Amniotic epithelial cell (primary cell): ENCODE measurements around the gene ACER3.
"Not testable (repeated sequence)": the region's sequence is repeated elsewhere in the genome, so short reads cannot be mapped to it uniquely, and the experiment has no call there.

Experiments
- DNase-seq: peaks from one replicate; pipeline ENCODE4 v3.0.0-alpha.2; 2010; ENCODE audit warnings: low read depth

Gene ACER3

GRCh38 chr11:76995081-76995576 is 134.4 kb downstream of the ACER3 start:
- DNase-seq, result no peak

- DNase-seq, result no peak
These were observed 136.8 kb downstream of the ACER3 start for GRCh38 chr11:76997512-76997911.

- no peak for DNase-seq
These were observed 138.9 kb downstream of the ACER3 start for GRCh38 chr11:76999597-76999996.

GRCh38 chr11:77001613-77002012 is 140.9 kb downstream of the ACER3 start:
- no peak for DNase-seq

- DNase-seq, result no peak
These were observed 142.1 kb downstream of the ACER3 start for GRCh38 chr11:77002776-77003175.

- DNase-seq, result peak; percentile 13
These were observed 143.2 kb downstream of the ACER3 start for GRCh38 chr11:77003963-77004362.

GRCh38 chr11:77009533-77010160 is 148.9 kb downstream of the ACER3 start:
- no peak for DNase-seq

- DNase-seq, result no peak
These were observed 154.0 kb downstream of the ACER3 start for GRCh38 chr11:77014669-77015068.

- DNase-seq, result not testable (repeated sequence)
These were observed 157.7 kb downstream of the ACER3 start for GRCh38 chr11:77018396-77018924.

GRCh38 chr11:77019976-77020595 is 159.4 kb downstream of the ACER3 start:
- peak; percentile 28 for DNase-seq

- peak; percentile 68 for DNase-seq
These were observed 160.0 kb downstream of the ACER3 start for GRCh38 chr11:77020734-77021133.

GRCh38 chr11:77024745-77025144 is 164.0 kb downstream of the ACER3 start:
- no peak for DNase-seq

- DNase-seq, result no peak
These were observed 165.5 kb downstream of the ACER3 start for GRCh38 chr11:77026221-77026620.

GRCh38 chr11:77026743-77027142 is 166.0 kb downstream of the ACER3 start:
- DNase-seq, result no peak

- no peak for DNase-seq
These were observed 166.6 kb downstream of the ACER3 start for GRCh38 chr11:77027275-77027674.

- no peak for DNase-seq
These were observed 169.1 kb downstream of the ACER3 start for GRCh38 chr11:77029829-77030228.

- no peak for DNase-seq
These were observed 170.2 kb downstream of the ACER3 start for GRCh38 chr11:77030834-77031414.

GRCh38 chr11:77031599-77031998 is 170.9 kb downstream of the ACER3 start:
- no peak for DNase-seq

GRCh38 chr11:77035039-77035438 is 174.3 kb downstream of the ACER3 start:
- DNase-seq, result no peak

- DNase-seq, result peak; percentile 15
These were observed 174.9 kb downstream of the ACER3 start for GRCh38 chr11:77035580-77035979.

- peak; percentile 21 for DNase-seq
These were observed 175.7 kb downstream of the ACER3 start for GRCh38 chr11:77036398-77036797.

GRCh38 chr11:77037057-77037456 is 176.3 kb downstream of the ACER3 start:
- no peak for DNase-seq
